DOHH2 (cell line): ENCODE measurements around the gene HINT3.

Experiments used
- EZH2phosphoT487 ChIP-seq: fragments of 200-600 bp; sonication (generic); IDR thresholded peaks from 2 replicates; pipeline ENCODE4 v1.6.1; 2017; ENCODE audit warnings: borderline replicate concordance, mild to moderate bottlenecking, antibody characterized with exemption, low read length, moderate library complexity, mixed read lengths
- TF ChIP-seq, protein P1 (sequence below): fragments of 200-600 bp; sonication (generic); IDR thresholded peaks from one replicate; pipeline ENCODE4 v1.5.1; 2014; ENCODE audit warnings: antibody characterized with exemption, mild to moderate bottlenecking, low read depth, low read length; ENCODE audit not compliant: poor library complexity, severe bottlenecking

DNA sequence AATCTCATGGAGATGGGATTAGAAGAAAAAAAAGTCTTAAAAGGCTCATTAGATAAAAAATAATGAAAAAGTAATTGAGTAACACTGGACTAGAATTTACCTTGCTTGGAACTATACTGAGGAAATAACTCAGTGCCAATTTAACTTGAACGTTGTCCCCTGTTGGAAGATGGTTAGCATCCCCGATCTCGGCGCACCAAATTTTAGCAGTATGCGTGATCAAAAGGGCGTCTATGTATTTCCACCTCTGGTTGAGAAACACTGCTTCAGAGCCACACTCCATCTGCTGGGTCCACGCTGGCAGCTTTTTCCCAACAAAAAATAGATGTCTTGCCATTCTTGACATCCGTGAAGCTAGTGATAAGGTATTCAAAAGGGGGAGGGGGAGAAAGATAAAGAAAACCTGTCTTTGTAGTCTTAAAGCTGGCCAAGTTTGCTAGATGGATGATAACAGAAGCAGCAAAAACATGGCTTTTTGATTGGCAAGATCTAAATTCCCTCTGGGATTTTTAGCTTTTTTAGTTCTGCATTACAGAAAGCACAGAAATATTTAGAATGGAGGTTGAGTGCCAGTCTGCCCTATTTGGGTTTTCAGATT, 6.4 kb downstream of the HINT3 start:
- TF ChIP-seq, protein P1, sequence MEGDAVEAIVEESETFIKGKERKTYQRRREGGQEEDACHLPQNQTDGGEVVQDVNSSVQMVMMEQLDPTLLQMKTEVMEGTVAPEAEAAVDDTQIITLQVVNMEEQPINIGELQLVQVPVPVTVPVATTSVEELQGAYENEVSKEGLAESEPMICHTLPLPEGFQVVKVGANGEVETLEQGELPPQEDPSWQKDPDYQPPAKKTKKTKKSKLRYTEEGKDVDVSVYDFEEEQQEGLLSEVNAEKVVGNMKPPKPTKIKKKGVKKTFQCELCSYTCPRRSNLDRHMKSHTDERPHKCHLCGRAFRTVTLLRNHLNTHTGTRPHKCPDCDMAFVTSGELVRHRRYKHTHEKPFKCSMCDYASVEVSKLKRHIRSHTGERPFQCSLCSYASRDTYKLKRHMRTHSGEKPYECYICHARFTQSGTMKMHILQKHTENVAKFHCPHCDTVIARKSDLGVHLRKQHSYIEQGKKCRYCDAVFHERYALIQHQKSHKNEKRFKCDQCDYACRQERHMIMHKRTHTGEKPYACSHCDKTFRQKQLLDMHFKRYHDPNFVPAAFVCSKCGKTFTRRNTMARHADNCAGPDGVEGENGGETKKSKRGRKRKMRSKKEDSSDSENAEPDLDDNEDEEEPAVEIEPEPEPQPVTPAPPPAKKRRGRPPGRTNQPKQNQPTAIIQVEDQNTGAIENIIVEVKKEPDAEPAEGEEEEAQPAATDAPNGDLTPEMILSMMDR: no peak
- TF ChIP-seq EZH2phosphoT487: no peak
